ENCODE data around the gene MED15.

The MED15 gene

GRCh38 chr22:20553947-20554741, 46.7 kb downstream of the MED15 start:
- DNase-seq = no peak

DNA sequence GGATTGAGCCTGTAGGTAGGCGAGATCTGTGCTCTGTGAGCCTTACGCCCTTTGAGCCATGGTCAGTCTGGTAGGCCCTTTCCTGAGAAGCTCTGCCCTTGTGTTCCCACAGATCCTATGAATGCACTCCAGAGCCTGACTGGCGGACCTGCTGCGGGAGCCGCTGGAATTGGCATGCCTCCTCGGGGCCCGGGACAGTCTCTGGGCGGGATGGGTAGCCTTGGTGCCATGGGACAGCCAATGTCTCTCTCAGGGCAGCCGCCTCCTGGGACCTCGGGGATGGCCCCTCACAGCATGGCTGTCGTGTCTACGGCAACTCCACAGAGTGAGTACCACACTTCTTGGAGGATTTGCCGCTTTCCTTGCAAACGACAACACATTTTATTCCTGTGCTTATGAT, 47.4 kb downstream of the MED15 start:
- no peak for DNase-seq

- no peak for DNase-seq
Observed at GRCh38 chr22:20558534-20558933, 51.1 kb downstream of the MED15 start.

- DNase-seq = no peak
Observed at GRCh38 chr22:20559174-20559760, 51.9 kb downstream of the MED15 start.

- no peak for DNase-seq
Observed at GRCh38 chr22:20560716-20561115, 53.3 kb downstream of the MED15 start.

DNA sequence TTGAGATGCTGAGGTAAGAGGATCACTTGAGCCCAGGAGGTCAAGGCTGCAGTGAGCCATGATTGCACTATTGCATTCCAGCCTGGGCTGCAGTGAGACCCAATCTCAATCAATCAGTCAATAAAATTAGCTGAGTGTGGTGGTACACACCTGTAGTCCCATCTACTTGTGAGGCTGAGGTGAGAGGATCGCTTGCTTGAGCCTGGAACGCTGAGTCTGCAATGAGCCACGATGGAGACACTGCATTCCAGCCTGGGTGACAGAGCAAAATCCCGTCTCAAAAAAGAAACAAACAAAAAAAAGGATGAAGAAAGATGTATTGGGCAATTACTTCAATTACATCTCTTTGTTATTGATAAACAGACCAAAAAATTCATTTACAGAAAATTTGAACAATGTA, 54.5 kb downstream of the MED15 start:
- no peak for DNase-seq

GRCh38 chr22:20562607-20563465, 55.4 kb downstream of the MED15 start:
- no peak for DNase-seq

DNA sequence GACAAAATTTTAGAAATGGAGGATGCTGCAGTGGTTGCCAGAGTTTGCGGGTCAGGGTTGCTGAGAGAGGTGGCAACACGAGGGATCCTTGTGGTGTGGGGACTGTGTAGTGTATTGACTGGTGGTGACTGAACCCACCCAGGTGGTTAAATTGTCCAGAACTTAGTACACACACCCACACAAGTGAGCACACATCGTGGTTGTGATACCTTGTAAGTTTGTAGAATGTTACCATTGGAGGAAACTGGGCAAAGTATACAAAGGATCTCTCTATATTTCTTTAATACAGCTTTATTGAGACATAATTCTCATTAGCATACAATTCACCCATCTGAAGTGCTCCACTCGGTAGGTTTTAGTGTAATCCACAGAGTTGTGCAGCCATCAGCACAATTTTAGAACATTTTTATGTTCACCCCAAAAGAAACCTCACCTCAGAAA, 56.1 kb downstream of the MED15 start:
- DNase-seq = no peak

DNA sequence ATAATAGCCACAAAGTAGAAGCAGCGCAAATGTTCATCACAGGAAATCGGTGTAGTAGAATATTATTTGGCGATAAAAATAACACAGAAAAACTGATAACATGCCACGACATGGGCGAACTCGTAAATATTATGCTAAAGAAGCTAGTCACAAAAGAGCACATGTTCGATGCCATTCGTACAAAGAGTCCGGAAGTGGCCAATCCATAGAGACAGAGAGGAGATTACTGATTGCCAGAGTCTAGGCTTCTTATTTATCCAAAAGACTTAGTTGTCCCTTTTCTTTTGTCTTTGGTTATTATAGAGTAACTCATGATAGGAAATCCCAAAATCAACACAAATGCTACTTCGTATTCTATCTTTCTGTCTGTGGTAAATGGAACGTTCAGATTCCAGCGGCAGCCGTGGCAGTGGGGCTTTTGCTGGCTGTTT, 56.5 kb downstream of the MED15 start:
- no peak for DNase-seq

- DNase-seq = no peak
Observed at GRCh38 chr22:20565079-20565734, 57.8 kb downstream of the MED15 start.

- DNase-seq = no peak
Observed at GRCh38 chr22:20565761-20566160, 58.4 kb downstream of the MED15 start.

DNA sequence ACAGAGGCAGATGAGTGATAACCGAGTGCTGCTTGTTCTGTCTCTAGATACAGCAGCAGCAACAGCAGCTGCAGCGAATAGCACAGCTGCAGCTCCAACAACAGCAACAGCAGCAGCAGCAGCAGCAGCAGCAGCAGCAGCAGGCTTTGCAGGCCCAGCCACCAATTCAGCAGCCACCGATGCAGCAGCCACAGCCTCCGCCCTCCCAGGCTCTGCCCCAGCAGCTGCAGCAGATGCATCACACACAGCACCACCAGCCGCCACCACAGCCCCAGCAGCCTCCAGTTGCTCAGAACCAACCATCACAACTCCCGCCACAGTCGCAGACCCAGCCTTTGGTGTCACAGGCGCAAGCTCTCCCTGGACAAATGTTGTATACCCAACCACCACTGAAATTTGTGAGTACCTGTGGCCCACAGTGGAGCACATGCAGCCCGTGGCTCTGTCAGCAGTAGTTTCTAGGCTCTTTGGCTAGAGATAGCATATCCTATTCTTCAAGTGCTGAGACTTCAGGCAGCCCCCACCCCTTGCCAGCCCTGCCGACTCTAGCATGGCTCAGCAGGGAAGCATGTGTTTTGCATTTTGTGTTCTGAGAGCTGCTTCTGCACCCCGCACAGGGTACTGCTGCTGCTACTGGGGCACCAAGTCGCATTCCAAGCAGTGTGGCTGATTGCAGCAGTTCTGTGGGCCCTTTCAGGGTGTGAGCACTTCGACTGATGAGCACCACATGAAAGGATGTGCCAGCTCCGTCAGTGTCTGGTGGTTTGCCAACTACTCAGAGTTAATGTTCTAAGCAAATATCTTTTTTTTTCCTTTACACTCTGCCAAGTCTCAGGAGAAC, 59.2 kb downstream of the MED15 start:
- peak in 2 of 4 experiments; percentile 58 to 71 for DNase-seq

GRCh38 chr22:20567371-20567847, 60.0 kb downstream of the MED15 start:
- no peak for DNase-seq

DNA sequence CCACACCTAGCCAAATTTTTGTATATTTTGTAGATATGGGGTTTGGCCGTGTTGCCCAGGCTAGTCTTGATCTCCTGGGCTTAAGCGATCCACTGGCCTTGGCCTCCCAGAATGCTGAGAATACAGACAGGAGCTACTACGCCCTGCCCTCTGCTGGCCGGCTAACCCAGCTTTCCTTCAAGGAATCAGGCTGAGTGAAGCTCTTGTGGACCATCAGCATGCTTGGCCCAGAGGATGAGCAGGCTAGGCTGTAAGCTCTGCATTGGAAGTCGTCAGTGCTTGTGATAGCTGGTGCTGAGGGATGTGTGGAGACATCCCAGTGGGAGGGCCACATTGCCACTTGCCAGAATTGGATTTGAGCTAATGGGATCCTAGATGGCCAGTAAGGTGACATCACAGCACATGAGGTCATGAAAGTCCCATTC, 60.6 kb downstream of the MED15 start:
- DNase-seq = no peak

DNA sequence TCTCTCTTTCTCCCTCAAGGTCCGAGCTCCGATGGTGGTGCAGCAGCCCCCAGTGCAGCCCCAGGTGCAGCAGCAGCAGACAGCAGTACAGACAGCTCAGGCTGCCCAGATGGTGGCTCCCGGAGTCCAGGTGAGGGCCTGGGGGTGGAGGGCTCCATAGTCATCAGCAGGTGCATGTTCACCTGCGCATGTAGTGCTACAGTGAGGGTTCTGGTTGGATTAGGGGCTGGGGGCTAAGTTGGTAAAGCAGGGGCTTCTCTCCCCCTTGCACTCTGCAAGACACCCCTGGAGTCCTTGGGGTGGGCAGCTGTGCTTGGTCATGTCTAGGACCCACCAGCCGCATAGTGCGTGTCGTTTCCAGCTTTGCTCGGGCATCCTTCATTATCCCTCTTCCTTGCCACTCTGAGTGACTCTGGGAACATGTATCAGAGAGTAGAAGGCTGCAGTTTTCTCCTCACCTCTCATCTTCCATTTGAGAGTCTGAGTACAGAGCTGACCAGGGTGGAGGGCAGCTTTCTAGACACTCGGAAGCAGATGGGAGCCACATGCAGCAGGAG, 61.2 kb downstream of the MED15 start:
- DNase-seq = no peak

DNA sequence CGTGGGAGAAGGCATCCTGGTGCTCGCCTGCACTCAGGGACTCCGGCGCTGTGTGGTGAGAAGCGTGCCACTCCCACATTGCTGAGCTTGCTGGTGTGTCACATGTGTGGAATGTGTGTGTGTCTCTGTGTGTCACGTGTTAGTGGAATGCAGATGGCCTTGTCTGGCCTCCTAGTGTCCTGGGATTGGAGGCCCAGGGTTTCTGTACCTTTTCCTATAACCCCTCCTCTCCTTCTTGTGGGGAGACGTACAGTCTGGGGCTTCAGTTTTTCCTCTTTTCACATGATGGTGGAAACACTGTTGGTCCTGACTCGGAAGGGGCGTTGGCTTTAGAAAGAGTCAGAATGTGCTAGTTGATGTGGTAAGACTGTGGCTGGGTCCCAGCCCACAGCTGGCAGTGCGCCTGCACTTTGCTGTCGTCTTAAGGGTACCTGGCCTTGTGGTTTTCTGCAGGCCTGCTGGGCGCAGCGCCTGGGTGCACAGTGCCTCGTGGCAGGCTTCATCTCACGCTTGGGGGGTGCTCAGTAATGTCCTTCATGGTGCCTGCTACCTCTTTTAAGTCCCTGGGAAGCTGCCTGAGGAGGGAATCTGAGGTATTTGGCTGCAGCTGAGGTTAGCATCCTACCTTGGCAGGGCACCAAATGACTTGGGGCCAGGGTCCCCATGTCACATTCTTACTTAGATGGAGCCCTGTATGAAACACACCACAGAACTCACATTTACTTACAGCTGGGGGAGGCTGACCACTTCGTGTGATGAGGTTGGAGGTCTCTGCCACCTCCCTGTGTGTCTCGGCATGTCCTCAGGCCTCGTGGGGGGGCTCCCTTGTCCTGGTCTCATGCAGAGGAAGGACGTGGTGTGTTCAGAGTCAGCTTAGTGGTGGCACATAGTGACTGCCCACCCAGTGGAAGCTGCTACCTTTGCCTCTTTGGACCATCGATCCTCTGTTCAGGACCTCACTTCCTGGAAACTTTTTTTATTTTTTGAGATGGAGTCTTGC, 61.9 kb downstream of the MED15 start:
- DNase-seq = peak in 2 of 4 experiments; percentile 55 to 72

- no peak for DNase-seq
Observed at GRCh38 chr22:20571078-20571503, 63.7 kb downstream of the MED15 start.

GRCh38 chr22:20571531-20572007, 64.2 kb downstream of the MED15 start:
- peak in 3 of 4 experiments; percentile 32 to 51 (median 49) for DNase-seq

GRCh38 chr22:20572132-20572802, 64.9 kb downstream of the MED15 start:
- DNase-seq = no peak
